GM18511 (cell line): Measurements from ENCODE around the gene INPP5D.
"Not testable (repeated sequence)": the region's sequence is repeated elsewhere in the genome, so short reads cannot be mapped to it uniquely, and the experiment has no call there.

Experiments used
- ATAC-seq: cut with Tn5 transposase; IDR thresholded peaks from one replicate; pipeline ENCODE4 v1.9.1; 2021; ENCODE audit warnings: mild to moderate bottlenecking, moderate library complexity; ENCODE audit not compliant: unreplicated experiment

Gene INPP5D

GRCh38 chr2:233051241-233052149, 8.6 kb upstream of the INPP5D start:
- ATAC-seq = no peak

GRCh38 chr2:233052517-233052916, 7.6 kb upstream of the INPP5D start:
- not testable (repeated sequence) for ATAC-seq

GRCh38 chr2:233053928-233054784, 6.0 kb upstream of the INPP5D start:
- peak; percentile 52 for ATAC-seq

- no peak for ATAC-seq
These were observed 4.8 kb upstream of the INPP5D start for GRCh38 chr2:233055362-233055761.

- ATAC-seq = no peak
These were observed 3.1 kb upstream of the INPP5D start for GRCh38 chr2:233056961-233057605.

GRCh38 chr2:233058717-233059546, 1.2 kb upstream of the INPP5D start:
- ATAC-seq = no peak

GRCh38 chr2:233059547-233059796, 670 bp upstream of the INPP5D start:
- no peak for ATAC-seq

GRCh38 chr2:233060501-233060979, 398 bp downstream of the INPP5D start:
- peak; percentile 1 for ATAC-seq

GRCh38 chr2:233060980-233061590, 943 bp downstream of the INPP5D start:
- no peak for ATAC-seq

- ATAC-seq = no peak
These were observed 1.7 kb downstream of the INPP5D start for GRCh38 chr2:233061591-233062450.

- no peak for ATAC-seq
These were observed 2.3 kb downstream of the INPP5D start for GRCh38 chr2:233062451-233062850.

GRCh38 chr2:233062946-233063268, 2.8 kb downstream of the INPP5D start:
- ATAC-seq = no peak

GRCh38 chr2:233063269-233063975, 3.3 kb downstream of the INPP5D start:
- ATAC-seq = peak; percentile 46

GRCh38 chr2:233063976-233064411, 3.9 kb downstream of the INPP5D start:
- ATAC-seq = no peak

GRCh38 chr2:233064530-233065199, 4.5 kb downstream of the INPP5D start:
- no peak for ATAC-seq

- not testable (repeated sequence) for ATAC-seq
These were observed 5.1 kb downstream of the INPP5D start for GRCh38 chr2:233065200-233065589.

GRCh38 chr2:233065954-233066470, 5.9 kb downstream of the INPP5D start:
- ATAC-seq = no peak
